Measurements from ENCODE around the gene ZNF362.

ZNF362 gene

DNA sequence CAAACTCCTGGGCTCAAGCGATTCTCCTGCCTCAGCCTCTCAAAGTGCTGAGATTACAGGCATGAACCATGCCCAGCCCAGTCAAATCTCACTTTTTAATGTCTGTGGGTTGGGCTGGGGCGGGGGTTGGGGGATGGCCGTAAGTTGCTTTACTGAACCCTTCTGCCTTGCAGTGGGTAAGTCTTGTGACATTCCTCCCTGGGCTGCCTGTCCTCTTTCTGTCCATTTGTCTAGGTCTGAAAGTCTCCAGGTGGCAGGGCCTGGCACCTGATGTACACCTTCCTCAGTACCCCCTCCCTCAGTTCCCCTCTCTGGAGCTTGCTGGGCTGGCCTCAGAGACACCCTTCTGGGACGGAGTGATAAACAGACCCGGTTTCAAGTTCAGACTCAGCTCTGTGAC is 13.3 kb downstream of the ZNF362 start:
- no peak for DNase-seq

DNA sequence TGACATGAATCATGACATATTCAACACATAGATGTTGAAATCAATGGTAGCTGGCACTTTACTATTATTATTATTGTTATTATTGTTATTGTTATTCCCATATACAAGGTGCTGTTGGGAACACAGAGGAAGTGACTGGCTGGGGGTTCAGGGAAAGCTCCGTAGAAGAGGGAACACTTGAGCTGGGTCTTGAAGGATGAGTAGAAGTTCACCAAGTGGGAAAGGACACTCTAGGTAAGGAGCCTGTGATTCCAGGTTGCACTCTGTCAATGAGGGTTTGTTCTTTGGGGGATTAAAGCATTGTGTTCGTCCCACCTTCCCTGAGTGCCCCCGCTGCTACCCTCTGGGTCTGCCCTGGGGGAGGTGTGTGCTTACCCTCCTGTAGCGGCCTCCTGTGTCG is 14.1 kb downstream of the ZNF362 start:
- DNase-seq, result no peak

DNA sequence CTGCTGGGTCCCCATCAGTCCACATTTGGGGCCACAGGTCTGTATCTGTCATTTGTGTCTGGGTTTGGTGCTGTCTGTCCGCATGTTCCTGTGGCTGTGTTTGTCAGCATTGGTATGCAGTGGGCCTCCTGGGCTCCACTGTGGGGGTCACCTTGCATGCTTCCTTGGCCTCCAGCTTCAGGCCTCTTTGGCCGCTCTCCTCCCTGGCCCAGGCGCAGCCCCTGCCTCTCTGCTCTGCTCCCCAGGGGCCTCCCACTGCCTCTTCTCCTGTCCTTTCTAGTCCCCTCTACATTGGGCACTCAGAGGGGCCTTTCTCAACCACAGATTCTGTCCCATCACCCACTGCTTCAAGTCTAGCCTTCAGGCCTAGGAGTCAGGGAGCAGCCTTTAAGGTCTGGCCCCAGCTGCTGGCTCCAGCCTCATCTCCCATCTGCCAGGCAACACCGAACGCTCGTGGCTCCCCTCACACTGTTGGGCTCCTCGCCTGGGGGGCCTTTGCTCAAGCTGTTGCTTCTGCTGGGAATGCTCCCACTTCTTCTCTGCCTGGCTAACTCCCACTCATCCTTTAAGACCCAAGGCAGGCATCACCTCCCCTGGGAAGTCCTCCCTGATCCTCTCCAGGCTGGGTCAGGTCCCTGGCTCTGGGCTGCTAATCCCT is 14.6 kb downstream of the ZNF362 start:
- no peak for DNase-seq

DNA sequence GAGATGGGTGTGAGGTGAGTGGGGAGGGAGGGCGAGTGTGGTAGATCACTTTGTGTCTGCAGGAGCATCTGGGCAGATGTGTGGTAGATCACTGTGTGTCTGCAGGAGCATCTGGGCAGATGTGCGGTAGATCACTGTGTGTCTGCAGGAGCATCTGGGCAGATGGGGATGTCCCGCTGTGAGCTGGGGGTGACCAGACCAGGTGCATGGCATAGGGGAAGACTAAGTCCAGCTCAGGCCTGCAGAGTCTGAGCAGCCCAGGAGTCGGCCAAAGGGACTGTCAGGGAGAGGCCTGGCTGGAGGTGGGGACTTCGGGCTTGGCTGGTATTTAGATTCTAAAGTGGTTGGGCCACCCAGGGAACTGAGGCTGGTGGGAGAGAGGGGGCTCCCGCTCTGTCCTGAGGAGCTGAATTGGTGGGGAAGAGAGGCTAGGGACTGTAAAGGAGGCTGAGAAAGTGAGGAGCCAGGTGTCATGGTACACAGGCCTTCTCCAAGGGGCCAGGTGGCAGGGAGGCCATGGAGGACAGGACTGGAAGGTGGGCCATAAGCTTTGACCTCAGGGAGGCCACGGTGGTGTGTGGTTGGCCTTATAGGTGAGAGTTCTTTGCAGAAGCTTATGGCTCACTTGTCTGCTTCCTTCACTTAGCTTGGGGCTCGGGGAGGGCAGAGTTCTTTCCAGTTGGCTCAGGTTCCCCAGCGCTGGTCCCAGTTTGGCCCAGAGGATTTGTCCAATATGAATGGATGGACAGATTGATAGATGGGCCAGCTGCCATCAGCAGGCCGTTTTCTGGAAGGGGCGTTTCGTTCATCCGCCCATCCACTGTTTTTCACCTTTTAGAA is 15.6 kb downstream of the ZNF362 start:
- no peak for DNase-seq

DNA sequence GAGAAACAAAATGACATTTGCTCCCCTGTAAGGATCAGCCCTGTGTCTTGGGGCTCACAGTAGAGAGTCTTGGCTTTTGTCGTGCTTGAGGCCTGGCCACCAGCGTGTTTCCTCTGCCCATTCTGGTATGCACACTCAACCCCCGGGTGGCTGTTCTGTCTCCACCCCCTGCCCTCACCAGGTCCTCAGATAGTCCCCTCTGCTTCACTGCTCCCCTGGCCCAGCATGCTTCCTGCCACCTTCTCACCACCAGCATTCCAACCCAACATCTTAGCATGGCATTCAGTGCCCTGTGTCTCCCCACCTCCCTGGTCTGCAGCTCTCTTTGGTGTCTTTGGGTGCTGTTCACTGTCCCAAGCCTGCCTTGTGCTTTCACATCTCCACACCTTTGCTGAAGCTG is 16.2 kb downstream of the ZNF362 start:
- DNase-seq, result no peak

DNA sequence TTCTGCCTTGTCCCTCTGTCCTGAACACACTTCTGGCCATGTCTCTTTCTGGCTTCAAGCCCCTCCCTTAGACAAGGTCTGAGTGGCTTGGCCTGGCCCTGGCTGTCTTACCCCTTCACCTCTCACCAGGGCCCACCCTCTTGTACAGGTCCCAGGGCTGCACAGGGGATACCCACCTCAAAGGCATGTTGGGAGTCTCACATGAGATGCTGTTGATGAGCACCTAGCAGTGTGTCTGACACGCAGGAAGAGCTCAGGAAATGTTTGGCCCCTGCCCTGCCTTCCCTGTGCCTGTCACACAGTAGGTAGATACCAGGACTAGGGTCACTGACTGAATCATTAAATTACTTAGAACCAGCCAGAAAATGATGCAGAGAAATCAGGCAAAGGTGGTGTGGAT is 16.6 kb downstream of the ZNF362 start:
- no peak for DNase-seq

DNA sequence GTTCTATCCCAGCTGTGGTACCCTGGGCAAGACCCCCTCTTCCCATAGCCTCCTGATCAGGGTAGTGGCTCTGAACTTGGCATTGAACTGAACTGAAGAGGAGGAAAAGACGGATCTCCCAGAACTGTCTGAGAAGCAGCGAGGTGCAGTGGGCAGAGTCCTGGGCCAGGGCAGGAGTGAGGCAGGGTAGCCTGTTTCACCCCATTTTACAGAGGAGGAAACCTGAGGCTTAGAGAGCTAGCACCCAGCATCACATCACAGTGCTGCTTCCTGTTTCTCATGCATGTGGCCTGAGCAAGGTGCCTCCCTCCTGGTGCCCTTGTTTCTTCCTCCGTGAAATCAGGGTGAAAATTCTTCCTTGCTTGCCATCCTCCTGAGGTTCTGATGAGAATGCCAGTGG is 17.1 kb downstream of the ZNF362 start:
- no peak for DNase-seq

DNA sequence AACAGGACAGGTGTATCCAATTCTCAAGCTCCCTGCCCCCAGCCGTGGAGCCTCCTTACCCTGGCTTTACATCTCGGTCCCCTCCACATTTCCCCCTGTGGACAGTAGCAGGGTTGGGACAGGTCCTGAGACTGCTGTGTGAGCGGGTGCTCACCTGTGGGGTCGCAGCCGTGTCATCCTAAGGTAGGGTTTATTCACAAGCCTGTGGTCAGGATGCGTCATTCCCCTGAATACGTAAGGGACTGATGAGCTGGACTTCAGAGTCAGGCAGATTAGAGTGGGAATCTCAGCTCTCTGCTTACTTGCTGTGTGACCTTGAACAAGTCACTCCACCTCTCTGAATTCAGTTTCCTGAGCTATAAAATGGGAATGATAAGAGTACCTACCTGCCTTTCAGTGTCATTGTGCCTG is 17.7 kb downstream of the ZNF362 start:
- DNase-seq, result no peak

DNA sequence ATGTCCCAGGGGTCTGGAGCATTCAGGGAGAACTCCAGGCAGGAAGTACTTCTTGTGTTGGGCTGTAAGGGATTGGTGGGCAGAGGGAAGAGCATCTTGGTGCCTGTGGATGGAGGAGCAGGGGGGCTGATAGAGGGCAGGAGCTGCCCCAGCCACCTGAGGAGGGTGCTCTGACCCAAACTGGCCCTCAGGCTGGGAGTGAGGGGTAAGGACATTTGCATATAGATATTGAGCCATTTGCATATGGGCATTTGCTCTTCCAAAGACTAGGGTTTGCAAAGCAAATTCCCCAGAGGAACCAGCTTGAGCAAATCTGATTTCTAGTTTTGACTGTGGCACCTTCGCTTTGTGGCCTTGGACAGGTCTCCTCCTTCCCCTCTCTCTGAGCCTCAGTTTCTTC is 18.2 kb downstream of the ZNF362 start:
- DNase-seq, result no peak

DNA sequence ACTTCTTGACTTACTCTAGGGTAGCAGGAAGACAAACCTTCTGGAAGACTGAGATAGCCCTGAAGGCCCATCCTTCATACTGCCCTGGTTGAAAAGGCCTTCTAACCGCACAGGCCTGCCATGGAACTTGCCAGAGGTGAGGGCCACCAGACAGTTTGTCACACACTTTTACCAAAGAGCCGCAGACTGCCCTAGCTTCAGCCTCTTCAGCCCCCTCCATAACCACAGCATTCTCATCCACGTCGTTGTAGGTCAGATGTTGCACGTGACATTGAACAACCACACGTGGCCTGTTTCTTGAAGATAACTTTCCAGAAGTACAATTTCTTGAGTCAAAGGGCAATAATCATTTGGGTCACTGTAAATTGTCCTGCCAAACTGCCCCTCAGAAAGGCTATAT is 18.9 kb downstream of the ZNF362 start:
- no peak for DNase-seq

DNA sequence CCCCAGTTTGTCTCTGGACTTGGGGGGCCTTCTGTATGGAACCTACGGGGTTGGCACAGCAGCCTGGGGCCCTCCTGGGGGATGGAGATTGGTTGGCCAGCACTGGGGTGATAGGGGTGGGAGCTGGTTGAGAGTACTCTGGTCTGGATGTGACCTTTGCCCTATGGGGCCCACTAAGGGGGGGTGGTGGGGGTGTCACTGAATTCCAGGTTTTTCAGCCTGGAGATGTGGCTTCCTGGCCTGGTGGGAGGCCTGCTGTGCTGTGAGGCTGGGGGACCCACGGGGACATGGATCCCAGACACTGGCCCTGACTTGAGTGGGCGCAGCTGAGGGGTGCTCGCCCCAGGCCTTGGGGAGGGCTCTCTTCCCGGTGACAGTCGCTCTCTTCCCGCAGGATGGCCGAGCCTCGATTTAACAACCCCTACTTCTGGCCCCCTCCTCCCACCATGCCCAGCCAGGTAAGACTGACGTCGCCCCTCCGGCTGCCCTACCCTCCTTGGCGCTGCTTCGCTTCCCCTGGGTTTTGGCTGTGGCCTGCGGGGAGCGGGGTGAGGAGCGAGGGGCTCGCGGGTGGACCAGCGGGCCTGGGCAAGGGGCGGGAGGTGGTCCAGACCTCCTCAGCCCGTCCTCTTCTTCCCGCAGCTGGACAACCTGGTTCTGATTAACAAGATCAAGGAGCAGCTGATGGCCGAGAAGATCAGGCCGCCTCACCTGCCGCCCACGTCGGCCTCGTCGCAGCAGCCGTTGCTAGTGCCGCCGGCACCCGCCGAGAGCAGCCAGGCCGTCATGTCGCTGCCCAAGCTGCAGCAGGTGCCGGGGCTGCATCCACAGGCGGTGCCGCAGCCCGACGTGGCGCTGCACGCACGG is 19.6 kb downstream of the ZNF362 start:
- DNase-seq, result no peak

DNA sequence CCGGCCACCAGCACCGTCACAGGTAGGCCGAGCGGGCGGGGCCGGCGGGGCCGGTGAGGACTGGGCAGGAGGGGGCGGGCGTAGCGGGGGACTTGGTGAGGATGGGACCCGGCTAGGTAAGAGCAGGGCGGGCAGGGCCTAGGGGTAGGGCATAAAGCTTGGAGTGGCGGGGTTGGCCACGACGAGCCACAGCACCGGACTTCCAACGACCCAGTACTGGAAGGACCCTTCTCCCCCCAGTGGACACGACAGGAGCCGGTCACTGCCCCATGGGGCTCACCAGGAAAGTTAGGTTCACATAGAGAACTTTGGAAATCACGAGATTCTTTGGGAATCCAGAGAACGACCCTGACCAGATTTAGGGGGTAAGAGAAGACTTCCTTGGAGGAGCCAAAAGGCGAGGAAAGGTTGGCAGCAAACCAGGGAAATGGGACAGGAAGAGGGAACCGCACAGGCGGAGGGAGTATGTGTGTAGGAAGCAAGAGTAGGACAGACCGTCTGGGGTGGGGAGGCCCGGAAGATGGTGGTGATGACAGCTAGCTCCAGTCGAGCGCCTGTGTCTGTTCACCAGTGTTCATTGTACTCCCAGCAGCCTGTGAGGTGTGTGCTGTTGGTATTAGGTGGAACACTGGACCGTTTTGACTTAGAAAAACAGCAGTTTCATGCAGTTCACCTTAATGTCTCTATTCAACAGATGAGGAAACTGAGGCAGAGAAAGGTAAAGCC is 20.4 kb downstream of the ZNF362 start:
- no peak for DNase-seq

DNA sequence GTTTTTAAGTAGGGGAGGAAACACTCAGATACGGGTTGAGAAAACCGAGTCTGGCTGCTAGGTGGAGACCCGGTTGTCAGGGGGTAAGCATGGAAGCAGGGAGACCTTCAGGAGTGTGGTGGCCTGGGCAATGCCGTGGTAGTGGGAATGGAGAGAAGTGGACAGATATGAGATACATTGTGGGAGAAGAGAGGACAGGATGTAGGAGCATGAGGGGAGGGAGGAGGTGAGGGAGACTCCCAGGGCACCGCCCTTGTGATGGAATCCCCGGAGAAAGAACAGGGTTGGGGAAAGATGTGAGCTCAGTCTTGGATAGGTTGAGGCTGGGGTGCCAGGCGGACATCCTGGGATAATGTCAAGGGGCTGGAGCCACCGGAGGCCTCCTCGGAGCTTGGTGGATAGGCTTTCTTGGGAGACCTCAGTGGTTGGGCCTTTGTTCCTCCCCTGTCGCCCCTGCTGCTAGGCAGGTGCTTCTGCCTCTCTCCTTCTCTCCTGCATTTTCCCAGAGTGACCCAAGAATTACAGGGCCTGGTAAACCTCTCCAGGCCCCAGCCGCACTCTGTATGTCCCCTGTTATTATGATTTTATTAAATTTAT is 21.3 kb downstream of the ZNF362 start:
- no peak for DNase-seq

DNA sequence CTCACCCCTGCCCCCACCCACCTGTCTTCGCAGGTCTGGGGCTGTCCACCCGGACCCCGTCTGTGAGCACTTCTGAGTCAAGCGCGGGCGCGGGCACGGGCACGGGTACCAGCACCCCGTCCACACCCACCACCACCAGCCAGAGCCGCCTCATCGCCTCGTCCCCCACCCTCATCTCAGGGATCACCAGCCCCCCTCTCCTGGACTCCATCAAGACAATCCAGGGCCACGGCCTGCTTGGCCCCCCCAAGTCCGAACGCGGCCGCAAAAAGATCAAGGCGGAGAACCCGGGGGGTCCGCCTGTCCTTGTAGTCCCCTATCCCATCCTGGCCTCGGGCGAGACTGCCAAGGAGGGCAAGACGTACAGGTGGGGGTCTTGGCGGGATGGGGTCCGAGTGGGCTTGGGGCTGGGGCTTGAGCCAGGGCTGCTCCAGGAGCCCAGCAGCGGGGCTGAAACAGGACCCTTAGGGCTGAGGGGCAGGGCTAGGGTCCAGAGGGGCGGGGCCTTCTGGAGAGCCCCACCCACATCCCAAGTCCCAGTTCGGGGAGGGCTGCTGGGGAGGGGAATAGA is 23.9 kb downstream of the ZNF362 start:
- no peak for DNase-seq

DNA sequence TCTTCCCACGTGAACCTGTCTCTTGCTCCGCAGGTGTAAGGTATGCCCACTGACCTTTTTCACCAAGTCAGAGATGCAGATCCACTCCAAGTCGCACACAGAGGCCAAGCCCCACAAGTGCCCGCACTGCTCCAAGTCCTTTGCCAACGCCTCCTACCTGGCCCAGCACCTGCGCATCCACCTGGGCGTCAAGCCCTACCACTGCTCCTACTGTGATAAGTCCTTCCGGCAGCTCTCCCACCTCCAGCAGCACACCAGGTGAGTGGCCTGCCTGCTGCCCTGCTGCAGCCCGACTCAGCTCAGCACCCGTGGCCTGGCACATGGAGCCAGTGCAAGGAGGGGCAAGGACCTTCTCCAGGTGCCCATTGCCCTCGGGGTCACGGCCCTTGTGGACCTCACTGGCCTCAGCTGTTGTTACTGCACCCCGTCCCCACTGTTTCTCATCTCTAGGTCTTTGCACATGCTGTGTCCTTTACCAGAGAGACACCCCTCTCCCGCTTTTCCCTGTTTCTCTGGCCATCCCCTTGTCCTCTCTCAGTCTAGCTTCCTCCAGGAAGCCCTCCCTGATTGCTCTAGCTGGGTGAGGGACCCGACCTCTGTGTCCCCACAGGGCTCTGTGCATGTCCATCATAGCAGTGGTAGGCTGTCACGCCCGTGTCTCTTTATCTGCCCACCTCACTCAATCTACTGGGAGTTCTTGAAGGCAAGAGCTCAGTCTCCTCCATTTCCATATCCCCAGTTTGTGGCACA is 25.4 kb downstream of the ZNF362 start:
- DNase-seq, result no peak

DNA sequence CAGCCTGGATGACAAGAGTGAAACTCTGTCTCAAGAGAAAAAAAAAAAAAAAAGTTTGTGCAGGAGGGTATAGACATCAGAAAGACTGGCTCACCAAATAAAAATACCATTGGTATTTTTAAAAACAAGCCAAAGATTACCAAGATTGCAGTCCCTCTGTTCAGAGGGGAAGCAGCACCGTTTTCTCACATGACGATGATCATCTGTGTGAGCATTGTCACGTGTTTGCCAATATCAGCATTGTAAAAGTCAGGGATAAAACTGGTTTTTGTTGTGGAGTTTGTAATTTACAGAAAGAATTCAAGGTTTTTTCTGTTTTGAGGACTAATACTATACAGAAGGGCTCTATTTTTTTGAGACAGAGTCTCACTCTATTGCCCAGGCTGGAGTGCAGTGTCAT is 26.5 kb downstream of the ZNF362 start:
- no peak for DNase-seq

DNA sequence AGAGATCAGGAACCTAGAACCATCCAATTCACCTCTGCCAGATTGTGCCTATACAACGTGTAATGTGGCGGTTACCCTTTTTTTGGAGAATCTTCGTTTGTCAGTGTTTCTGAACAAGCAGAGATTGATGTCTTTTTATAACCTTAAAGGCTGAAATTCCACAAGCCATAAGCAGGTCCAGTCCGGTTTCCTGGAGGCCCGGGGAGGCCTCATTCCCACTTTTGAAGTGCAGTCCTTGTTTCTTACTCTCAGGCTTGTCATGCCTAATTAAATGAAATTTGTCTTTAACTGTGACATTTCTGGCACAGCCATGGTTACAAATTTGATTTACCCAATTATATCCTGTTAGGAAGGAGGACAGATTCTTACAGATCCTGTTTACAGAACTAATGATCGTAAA is 27.8 kb downstream of the ZNF362 start:
- DNase-seq, result no peak

DNA sequence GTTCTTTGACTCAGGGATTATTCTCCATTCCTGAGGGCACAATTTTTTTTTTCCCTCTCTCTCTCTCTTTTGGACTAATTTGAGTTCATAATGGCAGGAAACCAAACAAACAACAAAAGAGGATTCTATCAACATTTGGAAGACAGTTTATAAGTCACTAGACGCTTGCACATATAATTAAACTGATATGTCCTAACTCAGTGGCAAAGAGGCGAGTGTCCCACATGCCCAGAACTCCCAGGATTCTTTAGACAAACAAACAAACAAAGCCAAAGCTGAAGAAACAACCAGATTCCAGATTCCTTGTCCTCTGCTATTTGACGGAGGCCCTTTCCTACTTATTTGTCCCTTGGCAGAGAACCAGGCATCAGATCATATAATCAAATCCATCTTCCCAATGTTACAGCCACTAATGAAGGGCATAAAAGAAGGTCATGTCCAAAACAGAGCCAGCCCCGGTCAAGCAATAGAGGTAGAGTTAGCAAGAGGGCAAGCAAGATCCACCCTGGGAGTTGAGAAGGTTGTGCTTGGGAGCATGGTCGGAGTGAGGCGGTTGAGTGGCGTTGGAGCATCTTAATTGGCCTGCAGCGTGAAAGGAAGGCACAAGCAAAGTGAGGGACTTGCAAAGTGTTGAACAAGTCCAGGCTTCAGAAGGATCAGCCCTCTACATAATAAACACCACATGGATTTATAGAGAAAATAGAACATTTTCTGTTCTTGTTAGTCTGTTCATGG is 30.3 kb downstream of the ZNF362 start:
- DNase-seq, result no peak

DNA sequence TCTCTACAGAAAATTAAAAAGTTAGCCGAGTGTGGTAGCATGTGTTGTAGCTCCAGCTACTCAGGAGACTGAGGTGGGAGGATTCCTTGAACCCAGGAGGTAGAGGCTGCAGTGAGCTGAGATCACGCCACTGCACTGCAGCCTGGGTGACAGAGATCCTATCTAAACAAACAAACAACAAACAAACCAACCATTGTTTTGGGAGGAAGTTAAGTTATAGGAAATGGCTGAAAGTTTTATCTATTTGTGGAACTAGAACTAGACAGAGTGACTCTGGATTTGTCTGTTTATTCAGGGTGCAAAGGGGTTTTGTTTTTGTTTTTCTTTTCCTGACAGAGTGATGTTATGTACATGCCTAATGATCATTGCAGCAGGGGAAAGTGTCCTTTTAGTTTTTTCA is 31.0 kb downstream of the ZNF362 start:
- no peak for DNase-seq

DNA sequence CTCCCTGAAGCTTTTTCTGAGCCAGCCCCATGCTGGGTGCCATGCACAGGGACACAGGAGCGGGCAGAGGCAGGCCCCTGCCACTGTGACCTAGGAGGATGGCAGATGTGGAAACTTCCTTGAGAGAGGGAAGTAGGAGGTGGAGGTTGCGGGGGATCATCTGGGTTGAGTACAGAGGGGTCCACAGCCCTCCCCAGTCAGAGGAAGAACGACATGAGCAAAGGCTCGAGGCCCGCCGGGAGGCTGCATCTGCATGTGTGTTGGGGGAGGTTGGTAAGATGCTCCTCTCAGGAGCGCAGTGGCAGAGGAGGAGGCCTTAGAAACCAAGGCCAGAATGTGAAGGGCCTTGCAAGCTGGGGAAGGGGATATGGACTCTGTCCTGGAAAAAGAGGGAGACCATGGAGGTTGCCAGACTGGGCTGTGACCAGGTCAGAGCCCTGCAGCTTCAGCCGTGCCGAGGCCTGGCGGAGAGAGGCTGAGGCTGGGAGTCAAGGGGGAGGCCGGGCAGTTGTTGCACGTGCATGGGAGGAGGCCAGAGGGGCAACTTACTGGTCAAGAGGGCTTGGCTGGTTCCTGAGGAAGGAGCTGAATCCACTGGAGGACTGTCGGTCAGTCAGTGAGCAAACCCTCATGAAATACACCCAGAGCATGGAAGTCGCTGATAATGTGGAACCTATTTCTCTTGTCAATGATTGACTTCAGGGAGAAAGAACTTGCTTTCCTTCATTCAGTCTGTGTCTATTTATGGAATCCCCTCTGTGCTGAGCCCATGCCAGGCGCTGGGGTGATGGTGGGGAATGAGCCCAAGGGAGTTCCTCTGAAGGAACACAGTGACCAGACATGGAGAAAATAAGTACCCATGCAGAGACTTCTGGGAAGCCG is 32.9 kb downstream of the ZNF362 start:
- no peak for DNase-seq
